ENCODE data around the gene RAD51B. TPM values are rescaled to one million over a fixed set of nuclear protein-coding genes. Genes with fewer than 3 reads are reported as not detected.

The RAD51B gene
- total and polyA plus RNA-seq, 9 of the 15 experiments (the other 6 are each of a cell fraction or from before 2014, with no cell fraction given): 8.5 to 17.3 (median 11.3) TPM

DNA sequence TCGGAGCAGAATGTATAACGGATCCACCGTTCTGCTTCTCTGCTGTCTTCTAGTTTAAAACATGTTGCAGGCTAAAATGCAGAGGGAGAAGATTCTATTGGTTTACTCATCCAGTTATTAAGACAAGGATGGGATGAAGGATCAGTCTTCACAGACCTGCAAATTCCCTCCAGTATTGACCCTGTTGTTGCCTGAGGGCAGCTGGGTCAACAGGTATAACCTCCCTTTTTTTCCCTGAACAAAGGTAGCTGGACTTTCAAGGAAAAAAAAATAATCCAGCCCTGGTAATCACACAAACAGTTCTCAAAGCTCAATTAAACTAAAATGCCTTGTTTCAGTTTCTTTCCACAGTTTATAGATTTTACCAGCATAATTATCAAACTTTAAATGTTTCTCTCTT lies 492.7 kb downstream of the RAD51B start:
- DNase-seq (ENCODE audit: extremely low read depth in 1 of 4, low spot score in 3 of 4) (no peak), FAIRE-seq (no peak), ATAC-seq (no peak)
- Histone ChIP-seq H3K27me3 (ENCODE audit: control insufficient read depth in 2 of 2, insufficient read depth in 2 of 2, low read length in 2 of 2) (no peaks in the 10 kb centered on the region), H3K4me3 (no peak overlapping the region), H3K4me1 (replicated peaks in 1 of 2; ENCODE audit: control insufficient read depth in 2 of 2, insufficient read depth in 2 of 2, low read length in 2 of 2) (no peaks in the 10 kb centered on the region; a peak in 1 of 5 replicates), H3K9me1 (ENCODE audit: control insufficient read depth, insufficient read depth, low read length) (no peaks in the 10 kb centered on the region), H3K9ac (ENCODE audit: insufficient read depth in 1 of 2, low read depth in 2 of 2, low read length in 2 of 2) (no peak overlapping the region), H2AFZ (ENCODE audit: low read depth, low read length) (no peak overlapping the region), H4K20me1 (replicated peaks; ENCODE audit: control insufficient read depth, insufficient read depth, low read length) (no peaks in the 10 kb centered on the region), H3K9me3 (replicated peaks; ENCODE audit: control insufficient read depth, insufficient read depth, low read depth, low read length) (no peaks in the 10 kb centered on the region), H3K4me2 (ENCODE audit: insufficient read depth, low read length) (no peak overlapping the region), H3K27ac (ENCODE audit: extremely low read depth, low read depth, low read length) (no peak overlapping the region), H3K36me3 (ENCODE audit: control insufficient read depth, insufficient read depth, low read length) (no peaks in the 10 kb centered on the region), H3K79me2 (ENCODE audit: control insufficient read depth, insufficient read depth, low read length) (no peaks in the 10 kb centered on the region)
- in situ Hi-C loops (cut with MboI): no loop called here
- ChIA-PET CTCF (ENCODE audit: low intra/inter-chr PET ratio) (no interaction called here), POLR2A (interaction anchor here (0.6 kb wide), 1 partner anchor 47 kb away, joined by 3 read pairs; no protein-coding TSS in a partner anchor)
- no TSS peak for BruUV-seq (replicated peaks)
- no peak for TF ChIP-seq IFI16 (CRISPR knock-in tag; IDR thresholded peaks at IDR 0.05)
- no peak for TF ChIP-seq ZNF217 (CRISPR knock-in tag; IDR thresholded peaks at IDR 0.05)
- TF ChIP-seq, protein P1, sequence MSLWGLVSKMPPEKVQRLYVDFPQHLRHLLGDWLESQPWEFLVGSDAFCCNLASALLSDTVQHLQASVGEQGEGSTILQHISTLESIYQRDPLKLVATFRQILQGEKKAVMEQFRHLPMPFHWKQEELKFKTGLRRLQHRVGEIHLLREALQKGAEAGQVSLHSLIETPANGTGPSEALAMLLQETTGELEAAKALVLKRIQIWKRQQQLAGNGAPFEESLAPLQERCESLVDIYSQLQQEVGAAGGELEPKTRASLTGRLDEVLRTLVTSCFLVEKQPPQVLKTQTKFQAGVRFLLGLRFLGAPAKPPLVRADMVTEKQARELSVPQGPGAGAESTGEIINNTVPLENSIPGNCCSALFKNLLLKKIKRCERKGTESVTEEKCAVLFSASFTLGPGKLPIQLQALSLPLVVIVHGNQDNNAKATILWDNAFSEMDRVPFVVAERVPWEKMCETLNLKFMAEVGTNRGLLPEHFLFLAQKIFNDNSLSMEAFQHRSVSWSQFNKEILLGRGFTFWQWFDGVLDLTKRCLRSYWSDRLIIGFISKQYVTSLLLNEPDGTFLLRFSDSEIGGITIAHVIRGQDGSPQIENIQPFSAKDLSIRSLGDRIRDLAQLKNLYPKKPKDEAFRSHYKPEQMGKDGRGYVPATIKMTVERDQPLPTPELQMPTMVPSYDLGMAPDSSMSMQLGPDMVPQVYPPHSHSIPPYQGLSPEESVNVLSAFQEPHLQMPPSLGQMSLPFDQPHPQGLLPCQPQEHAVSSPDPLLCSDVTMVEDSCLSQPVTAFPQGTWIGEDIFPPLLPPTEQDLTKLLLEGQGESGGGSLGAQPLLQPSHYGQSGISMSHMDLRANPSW (CRISPR knock-in tag; IDR thresholded peaks at IDR 0.05): no peak
- no peak for TF ChIP-seq MYC (IDR thresholded peaks at IDR 0.05; ENCODE audit: low read depth, low read length)
- TF ChIP-seq MYC (CRISPR knock-in tag; IDR thresholded peaks at IDR 0.05; ENCODE audit: borderline replicate concordance, low read depth): no peak
- no peak for TF ChIP-seq ZNF146 (CRISPR knock-in tag; IDR thresholded peaks at IDR 0.05; ENCODE audit: unreplicated experiment)
- TF ChIP-seq, protein P2, sequence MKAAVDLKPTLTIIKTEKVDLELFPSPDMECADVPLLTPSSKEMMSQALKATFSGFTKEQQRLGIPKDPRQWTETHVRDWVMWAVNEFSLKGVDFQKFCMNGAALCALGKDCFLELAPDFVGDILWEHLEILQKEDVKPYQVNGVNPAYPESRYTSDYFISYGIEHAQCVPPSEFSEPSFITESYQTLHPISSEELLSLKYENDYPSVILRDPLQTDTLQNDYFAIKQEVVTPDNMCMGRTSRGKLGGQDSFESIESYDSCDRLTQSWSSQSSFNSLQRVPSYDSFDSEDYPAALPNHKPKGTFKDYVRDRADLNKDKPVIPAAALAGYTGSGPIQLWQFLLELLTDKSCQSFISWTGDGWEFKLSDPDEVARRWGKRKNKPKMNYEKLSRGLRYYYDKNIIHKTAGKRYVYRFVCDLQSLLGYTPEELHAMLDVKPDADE (conservative IDR thresholded peaks at IDR 0.05; ENCODE audit: control insufficient read depth, low read depth, low read length): no peak
- no peak for TF ChIP-seq ZNF140 (CRISPR knock-in tag; IDR thresholded peaks at IDR 0.05)
- TF ChIP-seq, protein P3, sequence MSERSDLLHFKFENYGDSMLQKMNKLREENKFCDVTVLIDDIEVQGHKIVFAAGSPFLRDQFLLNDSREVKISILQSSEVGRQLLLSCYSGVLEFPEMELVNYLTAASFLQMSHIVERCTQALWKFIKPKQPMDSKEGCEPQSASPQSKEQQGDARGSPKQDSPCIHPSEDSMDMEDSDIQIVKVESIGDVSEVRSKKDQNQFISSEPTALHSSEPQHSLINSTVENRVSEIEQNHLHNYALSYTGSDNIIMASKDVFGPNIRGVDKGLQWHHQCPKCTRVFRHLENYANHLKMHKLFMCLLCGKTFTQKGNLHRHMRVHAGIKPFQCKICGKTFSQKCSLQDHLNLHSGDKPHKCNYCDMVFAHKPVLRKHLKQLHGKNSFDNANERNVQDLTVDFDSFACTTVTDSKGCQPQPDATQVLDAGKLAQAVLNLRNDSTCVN (CRISPR knock-in tag; IDR thresholded peaks at IDR 0.05): no peak
- no peak for TF ChIP-seq THRAP3 (IDR thresholded peaks at IDR 0.05; ENCODE audit: borderline replicate concordance)
- TF ChIP-seq DMBX1 (CRISPR knock-in tag; IDR thresholded peaks at IDR 0.05; ENCODE audit: borderline replicate concordance): no peak
- TF ChIP-seq, protein P4, sequence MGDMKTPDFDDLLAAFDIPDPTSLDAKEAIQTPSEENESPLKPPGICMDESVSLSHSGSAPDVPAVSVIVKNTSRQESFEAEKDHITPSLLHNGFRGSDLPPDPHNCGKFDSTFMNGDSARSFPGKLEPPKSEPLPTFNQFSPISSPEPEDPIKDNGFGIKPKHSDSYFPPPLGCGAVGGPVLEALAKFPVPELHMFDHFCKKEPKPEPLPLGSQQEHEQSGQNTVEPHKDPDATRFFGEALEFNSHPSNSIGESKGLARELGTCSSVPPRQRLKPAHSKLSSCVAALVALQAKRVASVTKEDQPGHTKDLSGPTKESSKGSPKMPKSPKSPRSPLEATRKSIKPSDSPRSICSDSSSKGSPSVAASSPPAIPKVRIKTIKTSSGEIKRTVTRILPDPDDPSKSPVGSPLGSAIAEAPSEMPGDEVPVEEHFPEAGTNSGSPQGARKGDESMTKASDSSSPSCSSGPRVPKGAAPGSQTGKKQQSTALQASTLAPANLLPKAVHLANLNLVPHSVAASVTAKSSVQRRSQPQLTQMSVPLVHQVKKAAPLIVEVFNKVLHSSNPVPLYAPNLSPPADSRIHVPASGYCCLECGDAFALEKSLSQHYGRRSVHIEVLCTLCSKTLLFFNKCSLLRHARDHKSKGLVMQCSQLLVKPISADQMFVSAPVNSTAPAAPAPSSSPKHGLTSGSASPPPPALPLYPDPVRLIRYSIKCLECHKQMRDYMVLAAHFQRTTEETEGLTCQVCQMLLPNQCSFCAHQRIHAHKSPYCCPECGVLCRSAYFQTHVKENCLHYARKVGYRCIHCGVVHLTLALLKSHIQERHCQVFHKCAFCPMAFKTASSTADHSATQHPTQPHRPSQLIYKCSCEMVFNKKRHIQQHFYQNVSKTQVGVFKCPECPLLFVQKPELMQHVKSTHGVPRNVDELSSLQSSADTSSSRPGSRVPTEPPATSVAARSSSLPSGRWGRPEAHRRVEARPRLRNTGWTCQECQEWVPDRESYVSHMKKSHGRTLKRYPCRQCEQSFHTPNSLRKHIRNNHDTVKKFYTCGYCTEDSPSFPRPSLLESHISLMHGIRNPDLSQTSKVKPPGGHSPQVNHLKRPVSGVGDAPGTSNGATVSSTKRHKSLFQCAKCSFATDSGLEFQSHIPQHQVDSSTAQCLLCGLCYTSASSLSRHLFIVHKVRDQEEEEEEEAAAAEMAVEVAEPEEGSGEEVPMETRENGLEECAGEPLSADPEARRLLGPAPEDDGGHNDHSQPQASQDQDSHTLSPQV (IDR thresholded peaks at IDR 0.05): no peak
- no peak for TF ChIP-seq ZNF766 (CRISPR knock-in tag; conservative IDR thresholded peaks at IDR 0.05)
- intact Hi-C loops (cut with micrococcal nuclease): no loop called here
- WGBS (ENCODE audit: insufficient coverage, low coverage, missing lambda C conversion rate): 96% methylated on average over 3 of the region's 3 CpGs

Data from K562 (cell line).